ENCODE data around the gene DIAPH2.

Gene DIAPH2

GRCh38 chrX:97482666-97483300, 798.1 kb downstream of the DIAPH2 start:
- DNase-seq (ENCODE audit: low spot score): no peak

GRCh38 chrX:97490656-97491055, 806.0 kb downstream of the DIAPH2 start:
- DNase-seq (ENCODE audit: low spot score): no peak

GRCh38 chrX:97494756-97495372, 810.2 kb downstream of the DIAPH2 start:
- no peak for DNase-seq (ENCODE audit: low spot score)

- DNase-seq (ENCODE audit: low spot score): no peak
Observed at GRCh38 chrX:97498093-97498492, 813.5 kb downstream of the DIAPH2 start.

DNA sequence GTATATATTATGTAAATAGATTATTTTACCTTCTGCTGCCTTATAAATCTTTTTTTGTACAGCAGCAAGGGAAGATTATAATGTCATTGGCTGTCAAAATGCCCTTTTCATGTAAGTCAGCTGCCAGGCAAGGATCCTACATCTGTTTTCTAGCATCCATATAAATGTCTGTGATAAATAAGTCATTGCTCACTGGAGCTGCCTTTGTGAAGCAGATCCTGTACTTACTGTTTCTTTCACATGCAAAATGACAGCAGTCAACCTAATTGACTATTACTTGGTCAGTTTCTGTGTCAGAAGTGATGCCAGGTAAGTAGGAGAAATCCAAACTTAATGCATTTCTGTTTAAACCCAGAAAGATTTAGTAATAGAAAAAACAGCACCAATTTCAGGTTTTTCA, 819.8 kb downstream of the DIAPH2 start:
- no peak for DNase-seq (ENCODE audit: low spot score)

DNA sequence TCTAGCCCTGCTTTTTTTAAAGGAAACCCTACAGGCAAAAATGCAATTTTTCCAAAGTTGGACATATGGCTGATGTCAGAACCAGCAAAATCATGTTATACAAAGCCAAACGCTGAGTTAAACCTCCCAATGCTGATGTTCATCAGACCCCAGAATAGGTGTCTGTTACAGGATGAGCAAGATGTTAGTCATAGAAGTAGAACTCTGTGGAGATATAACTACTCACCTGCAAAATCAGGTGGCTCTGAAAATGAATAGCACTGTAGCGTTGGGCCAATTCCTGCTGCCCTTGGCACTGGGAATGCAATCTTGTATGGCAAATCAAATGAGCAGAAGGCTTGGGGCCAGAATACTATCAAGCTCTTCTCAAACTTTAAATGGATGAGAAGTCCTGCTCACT, 833.1 kb downstream of the DIAPH2 start:
- no peak for DNase-seq (ENCODE audit: low spot score)

DNA sequence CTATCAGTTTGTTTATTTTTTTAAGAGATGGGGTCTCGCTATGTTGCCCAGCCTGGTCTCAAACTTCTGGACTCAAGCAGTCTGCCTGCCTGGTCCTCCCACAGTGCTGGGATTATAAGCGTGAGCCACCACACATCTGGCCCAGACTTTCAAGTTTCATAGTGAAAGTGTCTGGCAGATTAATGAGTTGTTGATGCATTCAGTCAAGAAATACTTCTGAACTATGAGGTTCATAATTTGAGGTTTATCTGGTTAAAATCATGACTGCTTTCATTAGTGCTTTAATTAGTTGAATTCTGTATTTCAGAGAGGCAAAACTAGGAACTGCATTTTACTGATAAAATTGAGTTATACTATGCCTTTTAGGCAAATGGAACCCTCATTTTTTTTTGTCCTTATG, 837.7 kb downstream of the DIAPH2 start:
- DNase-seq (ENCODE audit: low spot score): no peak

DNA sequence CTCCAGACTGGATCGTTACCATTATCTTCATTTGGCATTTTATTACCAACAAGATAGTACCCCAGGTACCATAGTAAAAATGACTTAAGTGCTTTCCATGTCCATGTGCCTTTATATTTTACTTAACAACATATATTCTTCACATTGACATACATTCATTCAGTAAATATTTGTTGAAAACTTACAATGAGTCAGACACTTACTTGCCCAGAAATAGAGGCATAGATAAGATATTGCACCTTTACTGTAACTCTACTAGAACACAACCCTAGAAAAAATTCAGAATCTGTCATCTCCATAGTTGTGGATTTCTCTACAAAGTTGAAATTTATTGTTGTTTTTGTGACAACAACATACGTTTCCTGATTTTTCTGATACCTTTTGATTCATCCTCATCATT, 839.7 kb downstream of the DIAPH2 start:
- DNase-seq (ENCODE audit: low spot score): no peak

GRCh38 chrX:97524997-97525396, 840.4 kb downstream of the DIAPH2 start:
- no peak for DNase-seq (ENCODE audit: low spot score)

- no peak for DNase-seq (ENCODE audit: low spot score)
Observed at GRCh38 chrX:97525981-97526380, 841.3 kb downstream of the DIAPH2 start.

GRCh38 chrX:97527725-97528124, 843.1 kb downstream of the DIAPH2 start:
- no peak for DNase-seq (ENCODE audit: low spot score)

- no peak for DNase-seq (ENCODE audit: low spot score)
Observed at GRCh38 chrX:97529536-97530200, 845.0 kb downstream of the DIAPH2 start.

DNA sequence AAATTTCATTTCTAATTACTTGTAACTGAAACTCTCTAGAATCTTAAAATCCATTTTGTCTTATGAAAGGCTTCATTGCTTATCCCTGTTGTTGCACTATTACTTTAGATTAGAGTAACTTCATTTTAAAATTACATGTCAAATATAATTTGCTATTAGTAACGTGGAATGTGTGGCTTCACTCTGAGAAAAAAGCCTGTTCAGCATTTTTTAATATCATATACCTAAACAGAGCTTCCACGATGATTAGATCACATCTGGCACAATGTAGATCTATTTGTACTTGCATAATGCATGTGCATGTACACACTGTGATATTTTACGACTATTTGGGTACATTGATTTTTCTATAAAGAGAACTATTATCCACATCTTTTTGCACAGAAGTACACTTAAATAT, 847.2 kb downstream of the DIAPH2 start:
- no peak for DNase-seq (ENCODE audit: low spot score)

DNA sequence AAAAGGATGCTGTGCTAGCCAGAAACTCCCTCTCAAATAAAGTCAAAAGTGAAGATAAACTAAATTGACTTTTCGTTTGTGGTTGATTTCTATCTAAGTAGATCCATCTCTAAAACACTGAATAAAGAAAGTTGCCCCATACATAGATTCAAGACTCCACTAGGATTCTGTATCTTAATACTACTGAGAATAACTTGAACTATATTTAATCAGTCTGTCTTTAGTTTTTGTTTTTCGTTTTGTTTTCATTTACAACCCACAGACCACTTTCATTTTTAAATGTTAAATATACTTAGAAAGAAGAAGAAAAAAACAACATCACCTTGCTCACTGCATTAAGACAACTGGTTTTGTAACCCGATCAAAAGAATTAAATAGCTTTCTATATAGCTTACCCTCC, 854.1 kb downstream of the DIAPH2 start:
- no peak for DNase-seq (ENCODE audit: low spot score)

DNA sequence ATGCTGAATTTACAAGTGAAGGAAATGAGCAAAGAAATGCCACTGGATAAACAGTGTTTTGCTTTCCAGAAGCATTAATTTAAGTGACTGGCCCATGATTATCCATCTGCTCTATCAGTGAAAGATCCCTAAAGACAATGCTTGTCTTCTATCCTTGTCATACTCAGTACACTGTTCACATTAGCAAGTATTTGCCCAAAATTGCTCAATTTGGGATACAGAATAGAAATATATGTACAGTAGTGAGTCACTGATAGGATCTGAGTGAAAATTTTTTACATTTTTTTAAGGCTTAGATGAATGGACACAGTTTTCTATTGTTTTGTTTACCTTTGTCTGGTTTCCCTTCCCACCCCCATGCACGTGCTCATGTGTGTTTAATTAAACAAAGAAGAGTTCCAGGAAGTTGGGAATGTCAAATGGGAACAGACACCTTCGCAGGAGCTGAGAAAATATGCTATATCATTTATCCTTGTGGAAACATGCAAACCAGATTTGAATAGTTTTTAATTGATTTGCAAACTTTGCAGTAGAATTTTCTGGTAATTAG, 855.4 kb downstream of the DIAPH2 start:
- DNase-seq (ENCODE audit: low spot score): no peak

GRCh38 chrX:97547877-97548578, 863.4 kb downstream of the DIAPH2 start:
- DNase-seq (ENCODE audit: low spot score): no peak

DNA sequence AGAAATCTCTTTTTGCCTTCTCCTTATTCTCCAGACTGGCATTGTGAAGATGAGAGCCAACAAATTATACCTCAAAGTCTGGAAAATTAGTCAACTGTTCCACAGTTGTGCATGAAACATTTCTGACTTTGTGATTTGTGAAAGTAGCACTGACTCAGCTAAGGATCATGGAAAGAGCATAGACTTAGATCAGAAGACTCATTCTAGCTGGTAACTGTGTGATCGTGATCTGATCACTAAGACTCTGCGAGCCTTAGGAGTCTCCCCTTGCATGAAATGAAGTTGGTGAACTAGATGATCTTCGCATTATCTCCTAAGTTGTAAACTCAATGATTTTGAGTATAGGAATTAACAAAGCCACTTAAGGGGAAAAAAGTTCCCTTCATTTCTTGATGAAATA, 867.2 kb downstream of the DIAPH2 start:
- no peak for DNase-seq (ENCODE audit: low spot score)

DNA sequence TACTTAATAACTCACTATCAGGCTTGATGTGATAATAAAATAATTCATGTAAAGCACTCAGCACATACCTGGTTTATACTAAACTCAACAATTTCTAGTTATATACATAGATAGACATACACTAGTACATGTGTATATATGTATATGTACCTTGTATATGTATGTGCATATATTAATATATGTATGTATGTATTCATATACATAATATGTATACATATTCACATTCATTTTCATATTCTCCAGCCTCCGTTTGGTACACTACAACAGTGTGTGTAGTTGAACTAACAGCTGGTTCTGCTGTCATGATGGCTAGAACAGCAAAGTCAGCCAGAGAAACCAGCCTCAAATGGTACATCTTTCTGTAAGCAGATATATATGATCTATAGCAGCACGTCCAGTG, 869.2 kb downstream of the DIAPH2 start:
- no peak for DNase-seq (ENCODE audit: low spot score)

GRCh38 chrX:97556359-97556758, 871.7 kb downstream of the DIAPH2 start:
- no peak for DNase-seq (ENCODE audit: low spot score)

DNA sequence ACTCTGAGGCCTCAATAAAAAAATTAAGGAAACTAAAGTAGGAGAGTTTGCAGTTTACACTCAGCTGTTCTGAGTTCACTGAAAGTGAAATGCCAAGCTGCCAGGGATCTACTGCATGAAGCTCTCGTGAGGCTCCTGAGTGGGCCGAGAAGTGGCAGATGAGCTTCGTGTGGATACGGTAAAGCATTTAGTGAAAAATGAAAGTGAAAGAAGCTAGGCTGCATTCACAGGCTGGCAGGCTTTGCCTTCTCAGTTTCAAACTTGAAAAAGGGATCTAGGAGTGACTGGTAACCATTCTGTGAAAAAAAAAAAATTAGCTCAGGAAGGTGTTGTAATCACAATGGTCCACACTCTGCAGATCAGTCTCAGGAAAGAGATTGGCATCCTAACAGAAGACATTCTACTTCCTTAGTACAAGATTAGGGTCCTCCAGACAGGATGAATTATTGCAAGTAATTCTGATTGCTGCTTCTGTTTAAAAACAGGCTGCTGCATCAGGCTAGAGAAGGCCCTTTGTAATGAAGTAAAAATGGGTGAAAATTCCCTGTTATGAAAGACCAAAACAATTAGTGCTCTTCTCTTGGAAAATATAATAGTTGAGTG, 879.0 kb downstream of the DIAPH2 start:
- no peak for DNase-seq (ENCODE audit: low spot score)

DNA sequence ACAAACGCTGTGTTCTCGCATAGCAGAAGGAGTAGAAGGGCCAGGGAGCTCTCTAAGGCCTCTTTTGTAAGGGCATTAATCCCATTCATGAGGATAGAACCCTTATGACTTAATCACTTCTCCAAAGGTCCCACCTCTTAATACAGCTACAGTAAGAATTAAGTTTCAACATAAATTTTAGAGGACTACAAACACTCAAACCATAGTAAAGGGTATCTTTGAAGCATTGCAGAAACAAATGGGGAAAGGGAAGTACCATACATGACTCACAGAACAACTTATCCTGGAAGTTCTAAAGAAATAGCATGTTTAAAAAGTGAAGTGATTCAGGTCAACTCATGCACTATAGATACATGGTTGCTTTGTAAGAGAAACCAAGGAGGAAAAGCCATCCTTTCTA, 879.9 kb downstream of the DIAPH2 start:
- DNase-seq (ENCODE audit: low spot score): no peak

GRCh38 chrX:97587171-97587570, 902.5 kb downstream of the DIAPH2 start:
- DNase-seq (ENCODE audit: low spot score): no peak
